IMR-90 (cell line): ENCODE measurements around the gene KRT73. TPM values are rescaled to one million over a fixed set of nuclear protein-coding genes. Genes with fewer than 3 reads are reported as not detected.

Experiments
- ATAC-seq: fragments of 200-7000 bp; cut with Tn5 transposase; 2 replicates; pipeline ENCODE4 v1.9.1; 2020; ENCODE audit warnings: low read depth, mild to moderate bottlenecking, moderate library complexity
- BruUV-seq: library from RNA; stranded (reverse); fragments of 400-500 nt; replicated peaks from 2 replicates; lab custom pipeline; 2021; lab: Mats Ljungman, UMichigan
- CTCF ChIA-PET: fragments of 300-600 bp; formaldehyde crosslinking; extraction: SDS; loops from one replicate; lab custom pipeline; 2021; ENCODE audit warnings: antibody characterized with exemption; lab: Yijun Ruan, JAX
- POLR2A ChIA-PET: fragments of 300-600 bp; sonication (Branson Sonifier 250); formaldehyde crosslinking; loops from one replicate; lab custom pipeline; 2022; ENCODE audit warnings: antibody characterized with exemption; ENCODE audit not compliant: unreplicated experiment; lab: Charles Lee
- DNase-seq: peaks from one replicate; pipeline ENCODE4 v3.0.0; 2013
- H2AFZ ChIP-seq: replicated peaks from 2 replicates; pipeline ENCODE3; 2013; ENCODE audit warnings: low read length, mild to moderate bottlenecking; ENCODE audit not compliant: poor library complexity
- H2AK5ac ChIP-seq: 2 replicates; pipeline ENCODE4 v1.6.1; 2013; ENCODE audit warnings: low read depth, low read length, inconsistent platforms
- H2AK9ac ChIP-seq: replicated peaks from 2 replicates; pipeline ENCODE3; 2013; ENCODE audit warnings: mild to moderate bottlenecking, low read depth, low read length, moderate library complexity; ENCODE audit not compliant: poor library complexity
- H2BK120ac ChIP-seq: 2 replicates; pipeline ENCODE4 v1.6.1; 2013; ENCODE audit warnings: low read depth, low read length, inconsistent platforms
- H2BK15ac ChIP-seq: 3 replicates; pipeline ENCODE4 v1.6.1; 2013; ENCODE audit warnings: low read depth, low read length, inconsistent platforms
- H2BK20ac ChIP-seq: 2 replicates; pipeline ENCODE4 v1.6.1; 2013; ENCODE audit warnings: low read depth, mild to moderate bottlenecking, inconsistent platforms, low read length, moderate library complexity
- H2BK5ac ChIP-seq: 2 replicates; pipeline ENCODE4 v1.6.1; 2013; ENCODE audit warnings: mild to moderate bottlenecking, low read depth, low read length, inconsistent platforms; ENCODE audit not compliant: poor library complexity, severe bottlenecking
- H3K14ac ChIP-seq: replicated peaks from 2 replicates; pipeline ENCODE4 v1.6.1; 2013; ENCODE audit warnings: low read depth, low read length, inconsistent platforms
- H3K18ac ChIP-seq: 2 replicates; pipeline ENCODE4 v1.6.1; 2013; ENCODE audit warnings: low read depth, low read length, control low read depth
- H3K23ac ChIP-seq: 2 replicates; pipeline ENCODE4 v1.6.1; 2013; ENCODE audit warnings: low read depth, low read length, inconsistent platforms
- H3K27ac ChIP-seq: 2 replicates; pipeline ENCODE4 v1.5.1; 2013; ENCODE audit warnings: mild to moderate bottlenecking, control low read depth, low read length; ENCODE audit not compliant: insufficient read depth
- H3K27me3 ChIP-seq: 2 replicates; pipeline ENCODE4 v1.6.1; 2013; ENCODE audit warnings: low read length; ENCODE audit not compliant: control insufficient read depth, insufficient read depth
- H3K36me3 ChIP-seq: 2 replicates; pipeline ENCODE4 v1.6.1; 2013; ENCODE audit warnings: low read length, mixed read lengths; ENCODE audit not compliant: control insufficient read depth, insufficient read depth
- H3K4ac ChIP-seq: 2 replicates; pipeline ENCODE4 v1.6.1; 2013; ENCODE audit warnings: low read depth, low read length, inconsistent platforms
- H3K4me1 ChIP-seq: 2 replicates; pipeline ENCODE4 v1.6.1; 2013; ENCODE audit warnings: low read length, mixed read lengths; ENCODE audit not compliant: control insufficient read depth, insufficient read depth
- H3K4me2 ChIP-seq: 2 replicates; pipeline ENCODE4 v1.6.1; 2013; ENCODE audit warnings: low read depth, mild to moderate bottlenecking, control low read depth, low read length, moderate library complexity
- H3K4me3 ChIP-seq: 2 replicates; pipeline ENCODE4 v1.5.1; 2013; ENCODE audit warnings: low read depth, mild to moderate bottlenecking, control low read depth, low read length, moderate library complexity; ENCODE audit not compliant: insufficient read depth
- H3K56ac ChIP-seq: 2 replicates; pipeline ENCODE4 v1.6.1; 2013; ENCODE audit warnings: low read length, inconsistent platforms; ENCODE audit not compliant: insufficient read depth; ENCODE audit errors: extremely low read depth
- H3K79me1 ChIP-seq, 2 experiments: 2 replicates each; pipeline ENCODE4 v1.6.1; 2013; ENCODE audit warnings: low read length in 2 of 2, inconsistent platforms in 1 of 2, low read depth in 1 of 2
- H3K9ac ChIP-seq: 2 replicates; pipeline ENCODE4 v1.6.1; 2013; ENCODE audit warnings: low read depth, low read length, control low read depth
- H3K9me1 ChIP-seq: 2 replicates; pipeline ENCODE4 v1.6.1; 2013; ENCODE audit warnings: low read length, inconsistent platforms; ENCODE audit not compliant: insufficient read depth
- H3K9me3 ChIP-seq: 2 replicates; pipeline ENCODE4 v1.6.1; 2013; ENCODE audit warnings: low read length; ENCODE audit not compliant: control insufficient read depth, insufficient read depth
- H4K20me1 ChIP-seq: 2 replicates; pipeline ENCODE4 v1.6.1; 2013; ENCODE audit warnings: low read length, inconsistent platforms; ENCODE audit not compliant: insufficient read depth
- H4K5ac ChIP-seq: 2 replicates; pipeline ENCODE4 v1.6.1; 2013; ENCODE audit warnings: mild to moderate bottlenecking, low read depth, low read length, control low read depth
- H4K8ac ChIP-seq, 2 experiments: 2 replicates each; pipeline ENCODE4 v1.6.1; 2013; ENCODE audit warnings: low read depth in 2 of 2, low read length in 2 of 2, control low read depth in 1 of 2, inconsistent platforms in 1 of 2
- H4K91ac ChIP-seq: 2 replicates; pipeline ENCODE4 v1.6.1; 2013; ENCODE audit warnings: low read depth, low read length, inconsistent platforms; ENCODE audit not compliant: insufficient read depth
- BHLHE40 ChIP-seq: fragments of 150-350 bp; IDR thresholded peaks from 2 replicates; pipeline ENCODE4 v1.6.1; 2016; ENCODE audit warnings: mild to moderate bottlenecking, low read depth, low read length
- CHD1 ChIP-seq: IDR thresholded peaks from 2 replicates; pipeline ENCODE4 v1.6.1; 2012; ENCODE audit warnings: low read depth, low read length, improper control_type of control experiment
- MAZ ChIP-seq: IDR thresholded peaks from 2 replicates; pipeline ENCODE4 v1.6.1; 2012; ENCODE audit warnings: low read depth, mild to moderate bottlenecking, low read length, improper control_type of control experiment, moderate library complexity, borderline replicate concordance
- POLR2A ChIP-seq: IDR thresholded peaks from 2 replicates; pipeline ENCODE4 v1.6.1; 2012; ENCODE audit warnings: mild to moderate bottlenecking, low read depth, low read length
- RAD21 ChIP-seq: IDR thresholded peaks from 2 replicates; pipeline ENCODE4 v1.6.1; 2012; ENCODE audit warnings: low read length, improper control_type of control experiment
- RCOR1 ChIP-seq: IDR thresholded peaks from 2 replicates; pipeline ENCODE4 v1.6.1; 2012; ENCODE audit warnings: mild to moderate bottlenecking, low read length, improper control_type of control experiment; ENCODE audit not compliant: insufficient replicate concordance
- SMC3 ChIP-seq: fragments of 150-350 bp; IDR thresholded peaks from 2 replicates; pipeline ENCODE4 v1.6.1; 2016; ENCODE audit warnings: low read depth, mild to moderate bottlenecking, antibody characterized with exemption, low read length, moderate library complexity
- WGBS, 2 experiments: methylation state at CpG; one replicate each; pipeline versions ENCODE4 v1.1.5 to v1.1.7; 2013; ENCODE audit warnings: missing lambda C conversion rate in 2 of 2; ENCODE audit not compliant: insufficient read length in 1 of 2; ENCODE audit errors: extremely low coverage in 2 of 2; 5-methylcytosine and 5-hydroxymethylcytosine counted together
- dilution Hi-C: fragments of 300-500 bp; cut with HindIII; formaldehyde crosslinking; loops from one replicate; pipeline ENCODE4 v1.14.3; 2018; ENCODE audit warnings: low sequenced_read_pairs; ENCODE audit not compliant: unreplicated experiment
- in situ Hi-C: fragments of 300-500 bp; cut with MboI; formaldehyde crosslinking; loops from 3 replicates; pipeline ENCODE4 v1.14.3; 2019; ENCODE audit warnings: low sequenced_read_pairs, inconsistent platforms, mixed read lengths
- intact Hi-C: fragments of 100-400 bp; cut with micrococcal nuclease; formaldehyde crosslinking; loops from 2 replicates; pipeline ENCODE4 v1.10.0; 2022
- polyA plus RNA-seq, 3 experiments: library from polyadenylated mRNA; depleted of rRNA; stranded (reverse); fragments of >200 nt; gene quantifications; 2 replicates each; pipeline ENCODE4 v1.2.3, GENCODE V29; 2012; ENCODE audit warnings: low replicate concordance in 1 of 3
- total RNA-seq: library from RNA; depleted of rRNA; stranded (reverse); fragments of >200 nt; gene quantifications from 2 replicates; pipeline ENCODE4 v1.2.3, GENCODE V29; 2012
- TF ChIP-seq, protein P1 (sequence below): fragments of 150-350 bp; IDR thresholded peaks from 2 replicates; pipeline ENCODE4 v1.6.1; 2017; ENCODE audit warnings: mild to moderate bottlenecking, antibody characterized with exemption, low read length, low read depth

The KRT73 gene
- total and polyA plus RNA-seq, 2 of the 4 experiments (the other 2 are of a cell fraction): not detected

DNA sequence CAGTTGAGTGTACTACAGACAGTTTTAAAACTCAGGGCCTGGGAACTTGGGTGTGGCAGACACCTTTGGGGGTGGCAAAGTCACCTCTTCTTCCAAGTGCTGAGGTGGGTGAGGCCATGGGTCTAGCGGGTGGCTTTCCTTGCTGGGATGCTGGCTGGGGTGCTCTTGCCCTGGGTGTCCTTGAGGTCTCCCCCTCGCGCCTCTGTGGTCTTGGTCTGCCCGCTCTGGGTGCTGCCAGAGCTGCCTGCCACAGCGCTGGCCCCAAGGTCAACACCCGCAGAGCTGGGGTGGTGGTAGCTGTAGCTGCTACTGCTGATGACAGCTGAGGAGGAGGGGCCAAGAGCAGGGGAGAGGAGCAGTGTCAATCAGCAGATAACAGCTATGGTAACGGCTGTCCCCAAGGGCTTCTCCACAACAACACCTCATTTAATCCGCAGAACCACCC, 51.5 kb downstream of the KRT73 start:
- DNase-seq (no peak), ATAC-seq (no peak)
- Histone ChIP-seq H3K27ac (no peak overlapping the region), H3K27me3 (peaks cover 37% of the 10 kb centered on the region), H3K9ac (no peak overlapping the region), H3K4me3 (no peak overlapping the region), H2BK15ac (no peak overlapping the region), H4K20me1 (no peaks in the 10 kb centered on the region), H3K4ac (no peak overlapping the region), H4K8ac (no peak overlapping the region), H2BK20ac (no peak overlapping the region), H3K9me1 (no peaks in the 10 kb centered on the region), H3K9me3 (no peaks in the 10 kb centered on the region), H3K56ac (no peak overlapping the region), H4K5ac (no peak overlapping the region), H2BK120ac (no peak overlapping the region), H3K36me3 (no peaks in the 10 kb centered on the region), H2BK5ac (no peak overlapping the region), H3K14ac (no peak overlapping the region), H2AK5ac (no peak overlapping the region), H2AFZ (no peak overlapping the region), H3K18ac (no peak overlapping the region), H3K4me2 (no peak overlapping the region), H3K79me1 (no peaks in the 10 kb centered on the region), H3K23ac (no peak overlapping the region), H4K91ac (no peak overlapping the region), H2AK9ac (no peak overlapping the region), H3K4me1 (no peaks in the 10 kb centered on the region)
- 20% methylated on average over 2 of the region's 8 CpGs; no CpG with 5 or more reads in 1 of the 2 experiments for WGBS, 2 experiments
- CTCF ChIA-PET: interaction anchor here (0.6 kb wide), 1 partner anchor 15 kb away, joined by 3 read pairs; no protein-coding TSS in a partner anchor
- TF ChIP-seq RAD21 (no peak), BHLHE40 (no peak), RCOR1 (no peak), POLR2A (no peak), MAZ (no peak), SMC3 (no peak), CHD1 (no peak)
- TF ChIP-seq, protein P1, sequence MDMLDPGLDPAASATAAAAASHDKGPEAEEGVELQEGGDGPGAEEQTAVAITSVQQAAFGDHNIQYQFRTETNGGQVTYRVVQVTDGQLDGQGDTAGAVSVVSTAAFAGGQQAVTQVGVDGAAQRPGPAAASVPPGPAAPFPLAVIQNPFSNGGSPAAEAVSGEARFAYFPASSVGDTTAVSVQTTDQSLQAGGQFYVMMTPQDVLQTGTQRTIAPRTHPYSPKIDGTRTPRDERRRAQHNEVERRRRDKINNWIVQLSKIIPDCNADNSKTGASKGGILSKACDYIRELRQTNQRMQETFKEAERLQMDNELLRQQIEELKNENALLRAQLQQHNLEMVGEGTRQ: no peak
- dilution Hi-C loops (no loop called here), in situ Hi-C loops (no loop called here), intact Hi-C loops (no loop called here)
- no TSS peak for BruUV-seq
- POLR2A ChIA-PET: no interaction called here
